ENCODE results near the gene PTPRN2. TPM values are rescaled to one million over a fixed set of nuclear protein-coding genes. Genes with fewer than 3 reads are reported as not detected.

The PTPRN2 gene
- total RNA-seq, 4 donors from 2014 or later: 2.0 to 9.5 (median 2.6) TPM

DNA sequence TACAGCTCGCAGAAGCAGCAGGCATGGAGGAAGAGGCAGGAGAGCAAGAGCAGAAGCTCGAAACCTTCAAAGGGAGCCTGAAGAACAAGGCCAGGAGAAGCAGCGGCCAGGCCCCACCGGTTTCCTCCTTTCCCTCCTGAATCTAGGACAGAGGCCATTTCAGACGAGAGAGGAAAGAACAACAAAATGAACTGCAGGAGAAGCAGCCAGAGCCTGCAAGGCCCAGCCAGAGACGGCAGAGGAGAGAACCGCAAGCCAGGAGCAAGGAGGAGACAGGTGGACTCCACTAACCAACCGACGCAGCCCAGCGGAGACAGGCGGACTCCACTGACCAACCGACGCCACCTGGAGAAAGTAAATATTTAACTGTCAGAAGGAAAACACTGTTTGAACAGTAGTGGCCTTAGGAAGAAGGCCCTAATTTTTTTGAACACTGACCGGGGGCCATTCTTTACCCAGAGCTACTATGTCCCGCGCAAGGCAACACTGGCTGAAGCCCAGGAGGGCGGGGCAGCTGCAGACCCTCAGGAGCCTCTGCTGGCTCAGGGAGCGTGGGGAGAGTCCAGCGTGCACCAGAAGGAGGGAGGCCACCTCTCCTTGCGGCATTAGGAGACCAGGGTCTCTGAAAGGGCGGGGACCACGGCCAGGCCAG, 559.2 kb downstream of the PTPRN2 start:
- TF ChIP-seq, protein P1, sequence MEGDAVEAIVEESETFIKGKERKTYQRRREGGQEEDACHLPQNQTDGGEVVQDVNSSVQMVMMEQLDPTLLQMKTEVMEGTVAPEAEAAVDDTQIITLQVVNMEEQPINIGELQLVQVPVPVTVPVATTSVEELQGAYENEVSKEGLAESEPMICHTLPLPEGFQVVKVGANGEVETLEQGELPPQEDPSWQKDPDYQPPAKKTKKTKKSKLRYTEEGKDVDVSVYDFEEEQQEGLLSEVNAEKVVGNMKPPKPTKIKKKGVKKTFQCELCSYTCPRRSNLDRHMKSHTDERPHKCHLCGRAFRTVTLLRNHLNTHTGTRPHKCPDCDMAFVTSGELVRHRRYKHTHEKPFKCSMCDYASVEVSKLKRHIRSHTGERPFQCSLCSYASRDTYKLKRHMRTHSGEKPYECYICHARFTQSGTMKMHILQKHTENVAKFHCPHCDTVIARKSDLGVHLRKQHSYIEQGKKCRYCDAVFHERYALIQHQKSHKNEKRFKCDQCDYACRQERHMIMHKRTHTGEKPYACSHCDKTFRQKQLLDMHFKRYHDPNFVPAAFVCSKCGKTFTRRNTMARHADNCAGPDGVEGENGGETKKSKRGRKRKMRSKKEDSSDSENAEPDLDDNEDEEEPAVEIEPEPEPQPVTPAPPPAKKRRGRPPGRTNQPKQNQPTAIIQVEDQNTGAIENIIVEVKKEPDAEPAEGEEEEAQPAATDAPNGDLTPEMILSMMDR (IDR thresholded peaks at IDR 0.05): no peak
- ATAC-seq (ENCODE audit: low FRiP score): no peak
- no peak for DNase-seq (ENCODE audit: low spot score)

DNA sequence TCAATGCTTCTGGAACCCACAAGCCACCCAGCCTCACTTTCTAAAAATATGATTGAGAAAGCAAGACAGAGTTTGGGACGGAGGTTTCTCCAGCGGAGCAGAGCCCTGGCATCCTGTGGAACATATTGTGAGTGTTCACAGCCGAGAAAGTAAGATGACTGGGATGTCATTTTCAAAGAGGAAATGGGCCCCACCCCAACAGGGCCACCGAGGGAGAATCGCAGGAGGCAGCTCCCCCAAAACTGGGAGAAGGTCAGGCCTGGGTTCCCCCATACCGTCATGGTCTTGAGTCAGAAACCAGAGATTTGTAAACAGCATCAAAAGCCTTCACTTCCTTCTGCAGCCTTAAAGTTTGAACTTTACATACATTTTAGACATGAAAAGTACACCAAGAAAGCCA, 560.0 kb downstream of the PTPRN2 start:
- ATAC-seq (ENCODE audit: low FRiP score): no peak
- no peak for DNase-seq (ENCODE audit: low spot score)
- TF ChIP-seq, protein P1 (IDR thresholded peaks at IDR 0.05): no peak

DNA sequence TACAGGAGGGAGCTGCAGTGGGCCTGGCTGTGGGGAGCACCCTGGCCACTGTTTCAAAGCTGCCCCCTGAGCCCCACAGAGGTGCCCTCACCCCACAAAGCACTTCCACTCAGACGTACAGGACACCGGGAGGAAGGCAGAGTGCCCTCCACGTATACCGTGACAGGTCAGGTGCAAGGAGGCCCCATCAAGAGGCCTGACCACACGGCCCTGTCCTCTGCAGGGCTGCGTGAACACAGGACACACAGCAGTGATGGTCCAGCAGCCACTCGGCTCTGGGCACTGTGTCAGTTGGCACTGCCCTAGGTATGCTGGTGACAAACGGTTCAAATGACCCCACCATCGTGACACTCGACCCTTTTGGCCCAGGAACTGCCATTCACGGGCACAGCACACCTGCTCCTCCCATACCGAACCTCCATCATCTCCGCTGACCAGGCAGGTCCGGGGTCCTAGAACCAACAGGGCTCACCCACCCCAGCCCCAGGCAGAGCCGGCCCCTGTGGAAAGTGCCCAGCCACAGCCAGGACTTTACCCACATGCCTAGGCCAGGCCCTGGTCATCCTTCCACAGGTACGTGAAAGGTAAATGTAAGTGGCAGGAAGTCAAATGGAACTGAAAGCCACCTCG, 560.9 kb downstream of the PTPRN2 start:
- DNase-seq (ENCODE audit: low spot score): no peak
- ATAC-seq (ENCODE audit: low FRiP score): no peak
- TF ChIP-seq, protein P1 (IDR thresholded peaks at IDR 0.05): no peak

DNA sequence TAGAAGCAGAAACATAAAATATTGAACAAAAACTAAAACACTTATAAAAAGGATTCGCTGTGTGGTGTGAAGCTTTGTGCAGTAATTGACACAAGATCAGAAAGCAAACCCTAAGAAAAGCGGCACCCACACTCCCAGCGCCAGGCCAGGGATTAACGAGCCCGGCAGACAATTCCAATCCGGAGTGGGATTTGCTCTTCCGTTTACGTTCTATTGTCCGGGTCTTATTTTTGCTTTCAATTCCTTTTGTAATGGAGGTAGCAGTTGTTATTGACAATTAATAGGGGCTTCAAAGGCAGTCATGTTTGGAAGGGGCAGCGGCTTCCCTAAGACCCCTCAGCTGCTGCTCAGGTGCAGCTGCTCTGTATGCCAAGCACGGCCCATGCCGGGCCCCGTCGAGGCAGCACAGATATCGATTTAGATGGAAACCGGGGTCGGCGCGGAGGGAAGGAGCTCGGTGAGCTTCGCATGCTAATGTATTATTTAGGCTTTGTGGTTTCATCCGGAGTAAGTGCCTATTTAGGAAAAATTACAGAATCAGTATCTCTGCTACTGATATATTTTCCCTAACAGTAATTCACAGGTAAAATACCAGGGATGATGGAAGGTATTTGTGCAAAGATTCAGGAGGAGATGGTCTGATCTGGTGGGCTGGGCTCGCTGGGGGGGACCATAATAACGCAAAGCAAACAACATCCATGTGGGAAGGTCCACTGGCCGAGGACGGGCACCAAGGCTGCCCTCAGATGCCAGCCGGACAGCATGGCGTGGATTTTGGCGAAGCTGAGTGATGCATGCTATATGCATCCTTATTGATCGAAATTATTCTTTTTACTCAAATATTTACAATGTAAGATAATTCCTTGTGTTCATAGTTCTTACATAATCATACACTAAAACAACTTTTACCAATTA, 561.7 kb downstream of the PTPRN2 start:
- TF ChIP-seq, protein P1 (IDR thresholded peaks at IDR 0.05): no peak
- DNase-seq (ENCODE audit: low spot score) (no peak), ATAC-seq (ENCODE audit: low FRiP score) (no peak)

DNA sequence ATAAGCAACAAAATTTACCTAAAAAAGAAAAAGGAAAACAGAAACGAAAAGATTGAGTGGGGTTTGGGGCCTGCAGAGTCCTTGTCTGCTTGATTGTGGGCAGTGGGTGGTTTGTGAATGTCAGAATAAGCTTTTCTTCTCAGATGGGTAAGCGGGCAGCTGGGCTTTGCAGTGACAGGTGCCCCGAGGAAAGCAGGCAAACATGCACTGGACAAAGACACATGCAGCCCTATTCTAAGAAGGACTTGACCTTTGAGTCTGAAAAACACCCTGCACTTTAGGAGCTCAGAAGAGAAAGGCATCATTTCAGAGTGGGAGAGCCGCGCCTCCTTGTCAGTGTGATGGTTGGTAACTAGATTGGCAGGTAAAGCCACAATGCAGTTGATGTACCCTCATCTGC, 562.7 kb downstream of the PTPRN2 start:
- ATAC-seq (ENCODE audit: low FRiP score): no peak
- no peak for DNase-seq (ENCODE audit: low spot score)
- TF ChIP-seq, protein P1 (IDR thresholded peaks at IDR 0.05): no peak

DNA sequence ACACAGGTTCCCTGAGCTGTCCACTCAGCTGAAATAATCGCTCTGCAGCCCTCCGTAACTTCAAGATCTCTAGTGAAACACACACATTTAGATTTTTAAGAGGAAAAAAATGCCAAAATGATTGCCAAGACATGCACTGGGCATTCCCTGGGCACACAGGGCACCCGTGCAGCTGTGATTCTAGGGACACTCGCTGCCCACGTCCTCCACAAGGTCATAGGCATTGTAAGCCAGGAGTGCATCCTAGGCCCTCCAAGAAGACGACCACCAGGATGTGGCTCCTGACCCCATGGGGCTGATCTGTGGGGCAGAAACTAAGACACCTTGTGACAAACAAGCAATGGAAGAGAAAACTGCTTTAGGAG, 563.3 kb downstream of the PTPRN2 start:
- DNase-seq (ENCODE audit: low spot score) (no peak), ATAC-seq (ENCODE audit: low FRiP score) (no peak)
- TF ChIP-seq, protein P1 (IDR thresholded peaks at IDR 0.05): no peak

Data from omental fat pad (tissue), 4 donors.